Small intestine (tissue), 7 donors: Measurements from ENCODE around the gene NXPE3. TPM values are rescaled to one million over a fixed set of nuclear protein-coding genes. Genes with fewer than 3 reads are reported as not detected.
"Not testable (repeated sequence)": the region's sequence is repeated elsewhere in the genome, so short reads cannot be mapped to it uniquely, and the experiment has no call there.

ENCODE experiments used
- DNase-seq, 2 donors: peaks; one replicate each; pipeline versions ENCODE4 v3.0.0 to v3.0.0-alpha.2; 2013
- FAIRE-seq: peaks from 2 replicates; lab custom pipeline; 2012; peaks lifted over from hg19 to GRCh38; lab: Jason Lieb, UNC
- H3K27ac ChIP-seq, 3 donors: one replicate each; pipeline ENCODE4 v1.5.1; 2013; ENCODE audit warnings: low read length in 2 of 3, mild to moderate bottlenecking in 2 of 3, control low read depth in 1 of 3, inconsistent platforms in 1 of 3, low read depth in 1 of 3, moderate library complexity in 1 of 3
- H3K27me3 ChIP-seq, 3 donors: one replicate each; pipeline ENCODE4 v1.6.1; 2013; ENCODE audit warnings: low read length in 3 of 3, inconsistent platforms in 1 of 3; ENCODE audit not compliant: control insufficient read depth in 3 of 3, insufficient read depth in 3 of 3
- H3K36me3 ChIP-seq, 3 donors: one replicate each; pipeline ENCODE4 v1.6.1; 2013; ENCODE audit warnings: low read length in 3 of 3, inconsistent platforms in 1 of 3, low read depth in 1 of 3, mild to moderate bottlenecking in 1 of 3, moderate library complexity in 1 of 3; ENCODE audit not compliant: control insufficient read depth in 3 of 3, insufficient read depth in 2 of 3
- H3K4me1 ChIP-seq, 3 donors: one replicate each; pipeline ENCODE4 v1.6.1; 2013; ENCODE audit warnings: low read length in 2 of 3, inconsistent platforms in 1 of 3, low read depth in 1 of 3, mild to moderate bottlenecking in 1 of 3, moderate library complexity in 1 of 3; ENCODE audit not compliant: control insufficient read depth in 3 of 3, insufficient read depth in 2 of 3
- H3K4me3 ChIP-seq, 3 donors: one replicate each; pipeline ENCODE4 v1.5.1; 2013; ENCODE audit warnings: low read length in 3 of 3, control low read depth in 1 of 3, inconsistent platforms in 1 of 3, low read depth in 1 of 3, mild to moderate bottlenecking in 1 of 3, moderate library complexity in 1 of 3
- H3K9me3 ChIP-seq, 2 donors: one replicate each; pipeline ENCODE4 v1.6.1; 2013; ENCODE audit warnings: low read depth in 1 of 2, low read length in 1 of 2; ENCODE audit not compliant: control insufficient read depth in 2 of 2, insufficient read depth in 1 of 2
- WGBS, 3 donors: extraction: QIAGEN DNeasy Blood & Tissue Kit; methylation state at CpG; one replicate each; pipeline ENCODE4 v1.1.7; 2013; 5-methylcytosine and 5-hydroxymethylcytosine counted together
- polyA plus RNA-seq, 4 donors: library from polyadenylated mRNA; stranded (reverse) in 3 of 4; unstranded in 1 of 4; fragments of 200-250 nt in 3 of 4; fragments of 120-200 nt in 1 of 4; gene quantifications; one replicate each; pipeline versions ENCODE4 v1.2.1 to v1.2.3, GENCODE V29; 2013
- donor health status: healthy with polysubstance abuse.
- donor health status: control.
- donor health status: control.
- donor health status: Bipolar disorder and iron deficiency.
- donor health status: healthy.

Gene NXPE3
- polyA plus RNA-seq, 4 donors, result 0.45 to 5.4 (median 1.5) TPM

DNA sequence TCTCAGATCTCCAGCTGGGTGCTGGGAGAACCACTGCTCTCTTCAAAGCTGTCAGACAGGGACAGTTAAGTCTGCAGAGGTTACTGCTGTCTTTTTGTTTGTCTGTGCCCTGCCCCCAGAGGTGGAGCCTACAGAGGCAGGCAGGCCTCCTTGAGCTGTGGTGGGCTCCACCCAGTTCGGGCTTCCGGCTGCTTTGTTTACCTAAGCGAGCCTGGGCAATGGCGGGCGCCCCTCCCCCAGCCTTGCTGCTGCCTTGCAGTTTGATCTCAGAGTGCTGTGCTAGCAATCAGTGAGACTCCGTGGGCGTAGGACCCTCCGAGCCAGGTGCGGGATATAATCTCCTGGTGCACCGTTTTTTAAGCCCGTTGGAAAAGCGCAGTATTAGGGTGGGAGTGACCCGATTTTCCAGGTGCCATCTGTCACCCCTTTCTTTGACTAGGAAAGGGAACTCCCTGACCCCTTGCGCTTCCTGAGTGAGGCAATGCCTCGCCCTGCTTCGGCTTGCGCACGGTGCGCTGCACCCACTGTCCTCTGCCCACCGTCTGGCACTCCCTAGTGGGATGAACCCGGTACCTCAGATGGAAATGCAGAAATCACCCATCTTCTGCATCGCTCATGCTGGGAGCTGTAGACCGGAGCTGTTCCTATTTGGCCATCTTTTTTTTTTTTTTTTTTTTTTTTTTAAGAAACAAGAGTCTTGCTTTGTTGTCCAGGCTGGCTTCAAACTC, 25.5 kb upstream of the NXPE3 start:
- not testable (repeated sequence) for FAIRE-seq, DNase-seq, H3K4me3 ChIP-seq, H3K9me3 ChIP-seq, H3K27me3 ChIP-seq, H3K4me1 ChIP-seq, H3K27ac ChIP-seq
- WGBS, 3 donors, result 90 to 99% (median 92%) methylated on average over 7 to 14 of the region's 23 CpGs
- H3K36me3 ChIP-seq, result peaks cover 0 to 18% (median 3%) of the 10 kb centered on the region in 3 donors

DNA sequence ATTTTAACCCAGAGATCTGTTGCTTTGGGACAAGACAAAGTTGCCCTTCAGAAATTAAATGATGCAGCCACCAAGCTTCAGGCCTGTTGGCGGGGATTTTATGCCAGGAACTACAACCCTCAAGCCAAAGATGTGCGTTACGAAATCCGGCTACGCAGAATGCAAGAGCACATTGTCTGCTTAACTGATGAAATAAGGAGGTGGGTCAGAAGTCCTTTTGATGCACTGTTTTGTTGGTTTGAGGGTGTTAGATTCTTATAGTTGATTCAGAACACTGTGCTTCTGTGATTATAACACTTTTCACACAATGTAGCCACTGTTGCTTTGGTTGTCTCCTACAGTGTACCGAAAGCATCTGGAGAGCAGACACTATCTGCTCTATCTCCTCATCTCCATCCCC, 20.8 kb upstream of the NXPE3 start:
- H3K9me3 ChIP-seq, result no peaks in the 10 kb centered on the region
- WGBS, 3 donors, result 93 to 99% (median 98%) methylated on average over 6 of the region's 6 CpGs
- FAIRE-seq, result no peak
- H3K27ac ChIP-seq, result no peak overlapping the region
- no peak overlapping the region for H3K4me3 ChIP-seq
- no peaks in the 10 kb centered on the region for H3K4me1 ChIP-seq
- peaks cover under 1 to 23% (median 3%) of the 10 kb centered on the region in 3 donors for H3K36me3 ChIP-seq
- DNase-seq, result no peak
- H3K27me3 ChIP-seq, result no peaks in the 10 kb centered on the region

DNA sequence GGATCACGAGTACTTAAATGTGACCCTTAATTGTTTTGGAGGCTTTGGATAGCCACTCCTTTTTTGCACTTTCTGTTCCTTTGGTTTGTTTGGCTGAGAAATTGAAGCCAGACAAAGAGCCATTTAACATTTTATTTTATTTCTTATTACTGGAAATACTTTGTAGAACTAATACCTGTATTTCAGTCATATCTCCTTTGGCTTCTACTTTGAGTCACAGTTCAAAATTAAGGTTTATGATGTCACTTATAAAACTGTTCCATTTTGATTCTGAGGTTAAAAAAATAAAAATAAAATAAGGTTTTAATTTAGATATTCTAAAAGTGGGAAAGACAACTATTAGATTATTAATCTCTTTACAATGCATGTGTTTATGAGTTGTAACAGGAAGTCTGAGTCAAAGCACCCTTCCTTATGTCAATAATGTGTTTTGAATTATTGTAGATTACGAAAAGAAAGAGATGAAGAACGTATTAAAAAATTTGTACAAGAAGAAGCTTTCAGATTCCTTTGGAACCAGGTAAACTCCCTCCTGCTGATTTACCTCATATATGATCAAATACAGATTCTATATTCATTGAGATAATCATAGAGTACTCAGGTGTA, 16.9 kb upstream of the NXPE3 start:
- Histone ChIP-seq H3K27me3 (no peaks in the 10 kb centered on the region), H3K36me3 (peaks cover 3 to 13% (median 3%) of the 10 kb centered on the region in 3 donors), H3K9me3 (no peaks in the 10 kb centered on the region), H3K4me3 (no peak overlapping the region), H3K27ac (no peak overlapping the region), H3K4me1 (no peaks in the 10 kb centered on the region)
- FAIRE-seq (no peak), DNase-seq (no peak)
- WGBS, 3 donors, result 83 to 89% (median 88%) methylated on average over 3 of the region's 3 CpGs

DNA sequence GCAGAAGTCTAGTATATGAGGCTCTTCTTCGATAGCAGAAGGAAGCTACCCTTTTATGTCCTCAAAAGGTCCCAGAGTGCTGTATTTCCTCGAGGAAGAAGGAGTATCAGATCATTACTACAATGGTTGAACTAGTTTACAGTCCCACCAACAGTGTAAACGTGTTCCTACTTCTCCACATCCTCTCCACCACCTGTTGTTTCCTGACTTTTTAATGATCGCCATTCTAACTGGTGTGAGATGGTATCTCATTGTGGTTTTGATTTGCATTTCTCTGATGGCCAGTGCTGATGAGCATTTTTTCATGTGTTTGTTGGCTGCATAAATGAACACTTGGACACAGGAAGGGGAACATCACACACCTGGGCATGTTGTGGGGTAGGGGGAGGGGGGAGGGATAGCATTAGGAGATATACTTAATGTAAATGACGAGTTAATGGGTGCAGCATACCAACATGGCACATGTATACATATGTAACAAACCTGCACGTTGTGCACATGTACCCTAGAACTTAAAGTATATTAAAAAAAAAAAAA, 1.2 kb upstream of the NXPE3 start:
- not testable (repeated sequence) for H3K4me3 ChIP-seq, FAIRE-seq, H3K36me3 ChIP-seq, H3K9me3 ChIP-seq, DNase-seq, H3K4me1 ChIP-seq, H3K27me3 ChIP-seq
- peak overlapping the region in 1 of 3 donors; percentile 34 for H3K27ac ChIP-seq
- 86 to 90% (median 90%) methylated on average over 4 to 6 of the region's 6 CpGs for WGBS, 3 donors

DNA sequence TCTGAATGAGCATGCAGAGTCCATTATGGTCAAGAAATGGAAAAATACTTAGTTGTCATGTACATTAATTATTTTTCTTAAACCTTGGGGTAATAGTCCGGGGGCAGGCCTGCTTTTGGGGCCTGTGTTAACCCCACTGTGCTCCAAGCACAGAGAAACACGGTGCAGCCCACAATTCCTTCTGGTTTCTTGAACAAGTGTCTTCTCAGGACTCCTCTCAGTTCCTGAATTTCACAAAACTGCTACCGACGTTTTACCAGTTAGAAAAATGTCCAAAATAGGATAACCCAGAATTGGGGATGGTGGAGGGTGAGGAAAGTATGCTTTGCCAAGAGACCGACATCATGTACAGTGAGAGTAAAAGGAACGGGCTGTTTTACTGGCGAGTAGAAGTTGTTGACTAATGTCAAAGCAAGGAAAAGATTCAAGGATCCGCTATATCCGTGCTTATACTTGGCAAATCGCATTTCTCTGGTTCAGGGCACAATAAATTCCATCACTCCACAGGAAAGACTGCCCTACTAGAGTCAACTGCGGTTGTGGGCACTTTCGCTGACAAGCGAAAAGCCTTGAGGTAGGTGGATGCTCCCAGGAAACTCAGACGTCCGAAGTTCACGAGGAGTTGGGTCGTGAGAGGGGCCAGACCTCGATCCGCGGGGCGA, 495 bp upstream of the NXPE3 start:
- Histone ChIP-seq H3K4me3 (peak overlapping the region; percentile 75 to 81 (median 79)), H3K27me3 (no peaks in the 10 kb centered on the region), H3K27ac (peak overlapping the region in 2 of 3 donors; percentile 42 to 94), H3K36me3 (no peaks in the 10 kb centered on the region), H3K9me3 (no peaks in the 10 kb centered on the region), H3K4me1 (peaks cover 0 to 9% (median 0%) of the 10 kb centered on the region in 3 donors)
- DNase-seq, result no peak
- no peak for FAIRE-seq
- WGBS, 3 donors, result 24 to 27% (median 24%) methylated on average over 21 of the region's 21 CpGs

DNA sequence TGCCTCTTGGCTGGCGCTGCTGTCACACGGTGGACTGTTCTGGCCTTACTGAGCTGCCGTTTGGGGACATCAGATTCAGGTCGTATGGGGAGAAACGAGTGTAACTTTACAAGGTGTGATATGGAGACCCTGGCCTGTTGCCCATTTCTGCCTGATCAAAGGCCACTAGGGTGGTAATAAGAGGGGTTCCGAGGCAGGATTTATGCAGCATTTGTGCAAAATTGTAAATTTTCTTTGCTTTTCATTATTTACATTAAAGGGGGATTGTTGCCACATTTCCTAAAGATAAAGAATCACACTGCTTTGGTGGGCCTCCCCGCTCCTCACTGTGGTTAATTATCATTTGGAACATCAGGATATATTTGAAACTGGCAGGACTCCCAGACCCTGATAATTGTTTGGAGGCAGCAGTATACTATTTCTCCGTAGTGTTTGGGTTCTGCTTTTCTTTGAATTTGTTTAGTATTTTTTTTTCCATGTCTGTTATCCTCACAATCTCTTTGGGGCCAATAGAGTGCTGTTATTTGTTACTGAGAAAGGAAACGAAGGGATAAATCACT, 891 bp downstream of the NXPE3 start:
- no peaks in the 10 kb centered on the region for H3K36me3 ChIP-seq
- DNase-seq (no peak), FAIRE-seq (no peak)
- H3K27ac ChIP-seq, result peak overlapping the region in 2 of 3 donors; percentile 36 to 94
- H3K27me3 ChIP-seq, result no peaks in the 10 kb centered on the region
- H3K4me3 ChIP-seq, result peak overlapping the region; percentile 75 to 81 (median 79)
- H3K9me3 ChIP-seq, result no peaks in the 10 kb centered on the region
- H3K4me1 ChIP-seq, result peaks cover 0 to 9% (median 0%) of the 10 kb centered on the region in 3 donors
- WGBS, 3 donors, result 20 to 23% (median 21%) methylated on average over 9 of the region's 9 CpGs

DNA sequence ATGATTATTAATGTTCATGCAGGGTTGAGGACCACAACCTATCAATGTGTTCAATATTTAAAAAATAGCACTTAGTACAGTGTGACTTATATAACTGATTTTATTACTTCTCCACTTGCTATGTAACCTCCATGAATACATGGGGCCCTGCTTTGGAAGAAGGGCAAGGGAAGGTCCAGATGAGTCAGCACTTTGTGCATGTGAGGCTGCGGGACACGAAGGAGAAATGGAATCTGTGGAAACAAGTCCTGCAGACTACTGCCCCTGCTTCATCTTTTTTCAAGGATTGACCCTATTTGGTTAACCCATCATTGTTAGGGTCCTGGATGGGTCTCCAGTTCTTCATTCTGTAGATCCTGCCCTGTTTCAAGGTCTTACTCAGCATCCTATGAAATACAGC, 1.6 kb downstream of the NXPE3 start:
- Histone ChIP-seq H3K9me3 (no peaks in the 10 kb centered on the region), H3K36me3 (no peaks in the 10 kb centered on the region), H3K27me3 (no peaks in the 10 kb centered on the region), H3K4me3 (peak overlapping the region in 1 of 3 donors; percentile 3), H3K4me1 (peaks cover 0 to 9% (median 0%) of the 10 kb centered on the region in 3 donors), H3K27ac (no peak overlapping the region)
- FAIRE-seq (no peak), DNase-seq (peak in 1 of 2 donors; percentile 59)
- WGBS, 3 donors, result 64 to 96% (median 86%) methylated on average over 2 of the region's 2 CpGs

DNA sequence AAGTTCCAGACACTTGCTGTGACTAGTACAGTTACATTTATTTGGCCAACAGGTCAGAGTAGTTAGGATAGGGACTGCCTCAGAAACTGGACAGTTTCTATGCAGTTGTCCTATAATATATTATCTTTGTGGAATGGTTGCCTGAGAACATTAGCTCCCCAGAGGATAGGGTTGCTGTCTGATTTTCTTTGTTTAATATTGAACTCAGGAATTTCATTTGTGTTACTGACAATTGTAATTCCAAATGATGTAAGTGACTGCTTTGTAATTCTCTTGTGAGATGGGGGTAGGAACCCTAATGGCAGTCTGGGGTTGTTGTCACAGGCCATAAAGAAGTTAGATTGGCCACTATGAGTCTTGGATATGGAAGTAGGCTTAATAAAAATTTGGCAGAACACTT, 2.2 kb downstream of the NXPE3 start:
- H3K27ac ChIP-seq, result no peak overlapping the region
- H3K27me3 ChIP-seq, result no peaks in the 10 kb centered on the region
- H3K4me1 ChIP-seq, result peaks cover 0 to 9% (median 0%) of the 10 kb centered on the region in 3 donors
- H3K9me3 ChIP-seq, result no peaks in the 10 kb centered on the region
- H3K4me3 ChIP-seq, result no peak overlapping the region
- H3K36me3 ChIP-seq, result no peaks in the 10 kb centered on the region
- DNase-seq, result no peak
- FAIRE-seq, result no peak
